OCI-LY7 (cell line): Measurements from ENCODE around the gene RNPEPL1.

Source experiments
- CTCF ChIP-seq: fragments of 200-600 bp; sonication (generic); conservative IDR thresholded peaks from 2 replicates; pipeline ENCODE4 v1.5.1; 2014; ENCODE audit warnings: mild to moderate bottlenecking, antibody characterized with exemption, low read length, moderate library complexity, mixed read lengths
- EZH2phosphoT487 ChIP-seq: fragments of 200-600 bp; sonication (generic); IDR thresholded peaks from 2 replicates; pipeline ENCODE4 v1.6.1; 2018; ENCODE audit warnings: low read depth, borderline replicate concordance, mild to moderate bottlenecking, mixed run types, antibody characterized with exemption, low read length, moderate library complexity, mixed read lengths

GRCh38 chr2:240629619-240629967, 61.3 kb downstream of the RNPEPL1 start:
- TF ChIP-seq CTCF (no peak), EZH2phosphoT487 (no peak)
